Measurements from ENCODE around the gene NFKB2. TPM values are rescaled to one million over a fixed set of nuclear protein-coding genes. Genes with fewer than 3 reads are reported as not detected.

NFKB2 gene
- total RNA-seq, 1 experiment from 2014 or later, result 6.1 TPM

DNA sequence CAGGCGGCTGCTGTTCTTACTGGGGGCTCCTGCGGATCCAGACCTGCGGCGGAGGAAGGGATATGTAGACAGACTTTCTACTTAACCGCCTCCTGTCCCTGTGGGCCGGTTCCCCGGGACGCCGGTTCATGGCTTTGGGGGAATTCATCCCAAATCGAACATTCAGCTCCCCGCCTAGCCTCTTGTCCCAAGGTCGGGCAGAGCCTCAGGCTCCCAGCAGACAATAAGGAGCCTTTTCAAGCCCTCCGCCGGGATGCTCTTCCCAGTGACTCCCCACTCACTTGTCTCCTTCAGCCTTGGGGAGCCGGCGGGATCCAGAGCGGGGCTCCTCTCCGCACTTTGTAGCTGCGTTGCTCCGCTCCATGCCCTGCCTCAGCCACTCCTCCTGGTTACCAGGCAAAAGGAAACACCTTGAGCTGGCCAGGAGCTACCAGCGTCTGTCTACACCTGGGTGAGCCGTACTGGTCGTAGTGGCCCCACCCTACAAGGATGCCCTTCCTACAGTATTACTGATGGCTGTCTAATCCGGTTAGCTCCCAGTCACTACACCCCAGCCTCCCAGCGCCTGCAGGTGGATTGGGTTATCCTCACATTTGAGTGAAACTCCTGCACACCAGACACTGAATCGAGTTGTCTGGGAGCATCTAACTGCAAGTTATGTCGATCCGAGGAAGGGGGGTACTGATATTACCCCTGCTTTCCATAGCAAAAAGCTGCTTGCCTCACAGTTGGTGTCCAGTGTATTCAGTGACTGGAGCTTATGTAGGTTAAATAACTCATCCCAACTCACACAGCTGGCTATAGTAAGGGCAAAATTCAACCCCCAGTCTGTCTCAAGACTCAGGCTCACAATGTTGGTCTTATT lies 55.8 kb downstream of the NFKB2 start, which contains the start of gene C10orf95:
TSS of gene C10orf95 (minus strand) at position 439 of the 865 bp plus-strand sequence. CDS start 450 bp downstream, outside the sequence.
- DNase-seq (ENCODE audit: low spot score), result no peak

Other genes with a start within 250 kb of the NFKB2 start
- 55.3 and 72.3 TPM in 2 replicates for gene NOLC1, start 243.3 kb upstream of the NFKB2 start, total RNA-seq (2014; rRNA removed; shearing (Covaris generic))
- gene ELOVL3, start 169.4 kb upstream of the NFKB2 start, total RNA-seq (2014; rRNA removed; shearing (Covaris generic)), result not detected in 2 replicates
- gene PITX3, start 154.2 kb upstream of the NFKB2 start, total RNA-seq (2014; rRNA removed; shearing (Covaris generic)), result not detected in 2 replicates
- gene GBF1, start 150.2 kb upstream of the NFKB2 start, total RNA-seq (2014; rRNA removed; shearing (Covaris generic)), result 24.6 and 30.1 TPM in 2 replicates
- 0.06 TPM in 1 of 2 replicates, not detected in the other for gene PSD, start 23.1 kb downstream of the NFKB2 start, total RNA-seq (2014; rRNA removed; shearing (Covaris generic))
- gene FBXL15, start 25.1 kb downstream of the NFKB2 start, total RNA-seq (2014; rRNA removed; shearing (Covaris generic)), result 7.3 and 10.3 TPM in 2 replicates
- gene CUEDC2, start 36.9 kb downstream of the NFKB2 start, total RNA-seq (2014; rRNA removed; shearing (Covaris generic)), result 47.4 and 64.5 TPM in 2 replicates
- gene C10orf95, start 55.8 kb downstream of the NFKB2 start, total RNA-seq (2014; rRNA removed; shearing (Covaris generic)), result not detected in 2 replicates
- gene ACTR1A, start 107.0 kb downstream of the NFKB2 start, total RNA-seq (2014; rRNA removed; shearing (Covaris generic)), result 100 and 172 TPM in 2 replicates
- 1.7 and 2.8 TPM in 2 replicates for gene SUFU, start 108.3 kb downstream of the NFKB2 start, total RNA-seq (2014; rRNA removed; shearing (Covaris generic))
- 15.8 and 18.5 TPM in 2 replicates for gene TRIM8, start 248.8 kb downstream of the NFKB2 start, total RNA-seq (2014; rRNA removed; shearing (Covaris generic))